PC-3 (cell line): ENCODE data around the gene OR13C5.
"Not testable (repeated sequence)": the region's sequence is repeated elsewhere in the genome, so short reads cannot be mapped to it uniquely, and the experiment has no call there.

ENCODE experiments used
- EZH2 ChIP-seq: fragments of 300-600 bp; sonication (generic); IDR thresholded peaks from one replicate; pipeline ENCODE4 v1.6.1; 2017; ENCODE audit warnings: antibody characterized with exemption, mild to moderate bottlenecking, low read length; ENCODE audit not compliant: unreplicated experiment
- EZH2phosphoT487 ChIP-seq: fragments of 300-600 bp; sonication (generic); IDR thresholded peaks from 2 replicates; pipeline ENCODE4 v1.6.1; 2018; ENCODE audit warnings: mild to moderate bottlenecking, antibody characterized with exemption, low read length, borderline replicate concordance
- TF ChIP-seq, protein P1 (sequence below): fragments of 300-600 bp; sonication (generic); conservative IDR thresholded peaks from 2 replicates; pipeline ENCODE4 v1.5.1; 2017; ENCODE audit warnings: antibody characterized with exemption, low read depth, mild to moderate bottlenecking, low read length

GRCh38 chr9:104625964-104626363, 26.8 kb upstream of the OR13C5 start:
- not testable (repeated sequence) for TF ChIP-seq EZH2phosphoT487, EZH2
- TF ChIP-seq, protein P1, sequence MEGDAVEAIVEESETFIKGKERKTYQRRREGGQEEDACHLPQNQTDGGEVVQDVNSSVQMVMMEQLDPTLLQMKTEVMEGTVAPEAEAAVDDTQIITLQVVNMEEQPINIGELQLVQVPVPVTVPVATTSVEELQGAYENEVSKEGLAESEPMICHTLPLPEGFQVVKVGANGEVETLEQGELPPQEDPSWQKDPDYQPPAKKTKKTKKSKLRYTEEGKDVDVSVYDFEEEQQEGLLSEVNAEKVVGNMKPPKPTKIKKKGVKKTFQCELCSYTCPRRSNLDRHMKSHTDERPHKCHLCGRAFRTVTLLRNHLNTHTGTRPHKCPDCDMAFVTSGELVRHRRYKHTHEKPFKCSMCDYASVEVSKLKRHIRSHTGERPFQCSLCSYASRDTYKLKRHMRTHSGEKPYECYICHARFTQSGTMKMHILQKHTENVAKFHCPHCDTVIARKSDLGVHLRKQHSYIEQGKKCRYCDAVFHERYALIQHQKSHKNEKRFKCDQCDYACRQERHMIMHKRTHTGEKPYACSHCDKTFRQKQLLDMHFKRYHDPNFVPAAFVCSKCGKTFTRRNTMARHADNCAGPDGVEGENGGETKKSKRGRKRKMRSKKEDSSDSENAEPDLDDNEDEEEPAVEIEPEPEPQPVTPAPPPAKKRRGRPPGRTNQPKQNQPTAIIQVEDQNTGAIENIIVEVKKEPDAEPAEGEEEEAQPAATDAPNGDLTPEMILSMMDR, result not testable (repeated sequence)
